AML-193 (cell line): Measurements from ENCODE around the gene UTF1.
"Not testable (repeated sequence)": the region's sequence is repeated elsewhere in the genome, so short reads cannot be mapped to it uniquely, and the experiment has no call there.

Experiments used
- DNase-seq, 2 experiments: peaks; one replicate each; lab custom pipeline; 2025; lab: John Stamatoyannopoulos, UW

Gene UTF1

GRCh38 chr10:133209641-133210040 is 20.4 kb upstream of the UTF1 start:
- no peak for DNase-seq

GRCh38 chr10:133210398-133211140 is 19.4 kb upstream of the UTF1 start:
- DNase-seq = no peak

GRCh38 chr10:133211141-133211830 is 18.7 kb upstream of the UTF1 start:
- DNase-seq = no peak

- DNase-seq = no peak
Measured at GRCh38 chr10:133211959-133212852, 17.8 kb upstream of the UTF1 start.

GRCh38 chr10:133212853-133213494 is 17.0 kb upstream of the UTF1 start:
- DNase-seq = no peak

GRCh38 chr10:133213641-133214467 is 16.2 kb upstream of the UTF1 start:
- no peak for DNase-seq

GRCh38 chr10:133214468-133215410 is 15.3 kb upstream of the UTF1 start:
- DNase-seq = no peak

- no peak for DNase-seq
Measured at GRCh38 chr10:133215586-133215985, 14.4 kb upstream of the UTF1 start.

GRCh38 chr10:133216776-133217175 is 13.2 kb upstream of the UTF1 start:
- no peak for DNase-seq

- no peak for DNase-seq
Measured at GRCh38 chr10:133217800-133218589, 12.0 kb upstream of the UTF1 start.

GRCh38 chr10:133218891-133219290 is 11.1 kb upstream of the UTF1 start:
- DNase-seq = no peak

- DNase-seq = no peak
Measured at GRCh38 chr10:133219782-133220181, 10.2 kb upstream of the UTF1 start.

GRCh38 chr10:133221331-133221730 is 8.7 kb upstream of the UTF1 start:
- no peak for DNase-seq

GRCh38 chr10:133221756-133222155 is 8.3 kb upstream of the UTF1 start:
- DNase-seq = not testable (repeated sequence)

GRCh38 chr10:133224076-133224475 is 5.9 kb upstream of the UTF1 start:
- no peak for DNase-seq

GRCh38 chr10:133224756-133225372 is 5.2 kb upstream of the UTF1 start:
- no peak for DNase-seq

GRCh38 chr10:133225707-133226191 is 4.3 kb upstream of the UTF1 start:
- DNase-seq = no peak

- no peak for DNase-seq
Measured at GRCh38 chr10:133226251-133226808, 3.7 kb upstream of the UTF1 start.
